Activated T-cell treated with anti-CD3 and anti-CD28 coated beads, Interleukin-2, amount 50 U/mL, for 72 hours (primary cell): ENCODE data around the gene LSM14A. TPM values are rescaled to one million over a fixed set of nuclear protein-coding genes. Genes with fewer than 3 reads are reported as not detected.
A peak's percentile ranks its signal among the peaks of the same experiment; 100 is the strongest.

Experiments
- ATAC-seq, 2 donors: fragments of 150-1000 bp; cut with Tn5 transposase; replicated peaks in 1 of 2; 2 replicates each; pipeline ENCODE4 v1.10.0; 2021; ENCODE audit warnings: moderate library complexity in 2 of 2, mild to moderate bottlenecking in 1 of 2
- DNase-seq, 2 donors: peaks; one replicate each; pipeline ENCODE4 v3.0.0; 2021 to 2022; ENCODE audit warnings: mixed read lengths in 1 of 2
- H3K27ac Mint-ChIP-seq: one replicate; pipeline ENCODE4 v1.8.0; 2022; ENCODE audit warnings: mild to moderate bottlenecking, moderate library complexity, mixed read lengths
- H3K27me3 Mint-ChIP-seq: one replicate; pipeline ENCODE4 v1.8.0; 2022; ENCODE audit warnings: low read depth, mixed read lengths
- H3K36me3 Mint-ChIP-seq, 2 donors: one replicate each; pipeline ENCODE4 v1.8.0; 2022; ENCODE audit warnings: mixed read lengths in 2 of 2, mild to moderate bottlenecking in 1 of 2; ENCODE audit not compliant: insufficient read depth in 2 of 2
- H3K4me1 Mint-ChIP-seq: one replicate; pipeline ENCODE4 v1.8.0; 2022; ENCODE audit warnings: low read depth, mixed read lengths
- H3K4me3 Mint-ChIP-seq, 2 donors: one replicate each; pipeline ENCODE4 v1.8.0; 2022; ENCODE audit warnings: mild to moderate bottlenecking in 2 of 2, mixed read lengths in 2 of 2, moderate library complexity in 2 of 2
- H3K9me3 Mint-ChIP-seq, 2 donors: one replicate each; pipeline ENCODE4 v1.8.0; 2022; ENCODE audit warnings: mixed read lengths in 2 of 2
- total RNA-seq, 2 donors: library from RNA; stranded (reverse); gene quantifications; one replicate each; pipeline ENCODE4 v1.2.3, GENCODE V29; 2022

Gene LSM14A
- total RNA-seq, 2 donors from 2014 or later = 112 to 130 TPM

GRCh38 chr19:34263745-34264237 lies 91.5 kb downstream of the LSM14A start:
- Mint-ChIP-seq H3K36me3 (peaks cover 0 to 3% of the 10 kb centered on the region in 2 donors), H3K27ac (no peak overlapping the region), H3K4me3 (no peak overlapping the region), H3K4me1 (peaks cover 51% of the 10 kb centered on the region), H3K9me3 (no peaks in the 10 kb centered on the region), H3K27me3 (no peaks in the 10 kb centered on the region)
- no peak for DNase-seq
- no peak for ATAC-seq

- H3K4me1 Mint-ChIP-seq = peaks cover 60% of the 10 kb centered on the region
Measured at GRCh38 chr19:34265221-34265650, 92.9 kb downstream of the LSM14A start.

GRCh38 chr19:34269081-34269480 lies 96.8 kb downstream of the LSM14A start:
- no peak for DNase-seq
- Mint-ChIP-seq H3K27me3 (no peaks in the 10 kb centered on the region), H3K27ac (peak overlapping the region; percentile 97), H3K4me3 (peak overlapping the region; percentile 4 to 73), H3K9me3 (no peaks in the 10 kb centered on the region), H3K36me3 (no peaks in the 10 kb centered on the region), H3K4me1 (peaks cover 68% of the 10 kb centered on the region)
- ATAC-seq = no peak

More at GRCh38 chr19:34265221-34265650, 92.9 kb downstream of the LSM14A start:
- Mint-ChIP-seq H3K9me3 (no peaks in the 10 kb centered on the region), H3K27ac (no peak overlapping the region), H3K4me3 (peak overlapping the region in 1 of 2 donors; percentile 19), H3K36me3 (no peaks in the 10 kb centered on the region), H3K27me3 (no peaks in the 10 kb centered on the region)
- ATAC-seq (no peak), DNase-seq (no peak)

GRCh38 chr19:34269489-34269888 lies 97.2 kb downstream of the LSM14A start:
- Mint-ChIP-seq H3K9me3 (no peaks in the 10 kb centered on the region), H3K27ac (peak overlapping the region; percentile 82), H3K4me1 (peaks cover 70% of the 10 kb centered on the region), H3K27me3 (no peaks in the 10 kb centered on the region), H3K4me3 (peak overlapping the region; percentile 71 to 73), H3K36me3 (no peaks in the 10 kb centered on the region)
- ATAC-seq = no peak
- DNase-seq = no peak

- peak overlapping the region; percentile 71 to 73 for H3K4me3 Mint-ChIP-seq
- no peaks in the 10 kb centered on the region for H3K9me3 Mint-ChIP-seq
- no peaks in the 10 kb centered on the region for H3K27me3 Mint-ChIP-seq
- DNase-seq (peak; percentile 52 to 56), ATAC-seq (peak; percentile 88 to 92)
- H3K27ac Mint-ChIP-seq = peak overlapping the region; percentile 82
- peaks cover 70% of the 10 kb centered on the region for H3K4me1 Mint-ChIP-seq
- no peaks in the 10 kb centered on the region for H3K36me3 Mint-ChIP-seq
Measured at GRCh38 chr19:34269968-34270621, 97.8 kb downstream of the LSM14A start.

GRCh38 chr19:34273121-34273520 lies 100.8 kb downstream of the LSM14A start:
- ATAC-seq = no peak
- Mint-ChIP-seq H3K4me1 (peaks cover 70% of the 10 kb centered on the region), H3K27me3 (no peaks in the 10 kb centered on the region), H3K9me3 (no peaks in the 10 kb centered on the region), H3K4me3 (no peak overlapping the region), H3K36me3 (peaks cover 0 to 5% of the 10 kb centered on the region in 2 donors), H3K27ac (no peak overlapping the region)
- no peak for DNase-seq

GRCh38 chr19:34274284-34274826 lies 102.1 kb downstream of the LSM14A start:
- Mint-ChIP-seq H3K4me1 (peaks cover 68% of the 10 kb centered on the region), H3K27me3 (no peaks in the 10 kb centered on the region), H3K9me3 (no peaks in the 10 kb centered on the region), H3K36me3 (peaks cover 0 to 5% of the 10 kb centered on the region in 2 donors), H3K4me3 (no peak overlapping the region), H3K27ac (no peak overlapping the region)
- DNase-seq = no peak
- no peak for ATAC-seq

GRCh38 chr19:34274827-34275625 lies 102.7 kb downstream of the LSM14A start:
- no peaks in the 10 kb centered on the region for H3K27me3 Mint-ChIP-seq
- no peak overlapping the region for H3K27ac Mint-ChIP-seq
- H3K4me3 Mint-ChIP-seq = no peak overlapping the region
- no peak for DNase-seq
- H3K36me3 Mint-ChIP-seq = peaks cover 0 to 5% of the 10 kb centered on the region in 2 donors
- no peaks in the 10 kb centered on the region for H3K9me3 Mint-ChIP-seq
- H3K4me1 Mint-ChIP-seq = peaks cover 61% of the 10 kb centered on the region
- no peak for ATAC-seq

GRCh38 chr19:34275705-34276104 lies 103.4 kb downstream of the LSM14A start:
- H3K9me3 Mint-ChIP-seq = no peaks in the 10 kb centered on the region
- H3K4me3 Mint-ChIP-seq = no peak overlapping the region
- DNase-seq (no peak), ATAC-seq (no peak)
- H3K27ac Mint-ChIP-seq = no peak overlapping the region
- H3K36me3 Mint-ChIP-seq = peaks cover 0 to 5% of the 10 kb centered on the region in 2 donors
- peaks cover 54% of the 10 kb centered on the region for H3K4me1 Mint-ChIP-seq
- H3K27me3 Mint-ChIP-seq = no peaks in the 10 kb centered on the region

GRCh38 chr19:34276614-34277013 lies 104.3 kb downstream of the LSM14A start:
- peaks cover 0 to 5% of the 10 kb centered on the region in 2 donors for H3K36me3 Mint-ChIP-seq
- peak overlapping the region; percentile 13 for H3K27ac Mint-ChIP-seq
- DNase-seq (no peak), ATAC-seq (peak in 1 of 2 donors; percentile 11)
- H3K9me3 Mint-ChIP-seq = no peaks in the 10 kb centered on the region
- H3K4me3 Mint-ChIP-seq = peak overlapping the region; percentile 23 to 47
- H3K27me3 Mint-ChIP-seq = no peaks in the 10 kb centered on the region
- H3K4me1 Mint-ChIP-seq = peaks cover 49% of the 10 kb centered on the region

GRCh38 chr19:34277244-34277643 lies 104.9 kb downstream of the LSM14A start:
- peaks cover 44% of the 10 kb centered on the region for H3K4me1 Mint-ChIP-seq
- ATAC-seq (no peak), DNase-seq (no peak)
- peak overlapping the region; percentile 18 for H3K27ac Mint-ChIP-seq
- peaks cover 0 to 5% of the 10 kb centered on the region in 2 donors for H3K36me3 Mint-ChIP-seq
- H3K27me3 Mint-ChIP-seq = no peaks in the 10 kb centered on the region
- peak overlapping the region; percentile 23 to 47 for H3K4me3 Mint-ChIP-seq
- H3K9me3 Mint-ChIP-seq = no peaks in the 10 kb centered on the region

- Mint-ChIP-seq H3K27ac (peak overlapping the region; percentile 12), H3K9me3 (no peaks in the 10 kb centered on the region), H3K36me3 (peaks cover 0 to 5% of the 10 kb centered on the region in 2 donors), H3K27me3 (no peaks in the 10 kb centered on the region), H3K4me3 (no peak overlapping the region), H3K4me1 (peaks cover 38% of the 10 kb centered on the region)
- no peak for ATAC-seq
- no peak for DNase-seq
Measured at GRCh38 chr19:34278783-34279182, 106.5 kb downstream of the LSM14A start.
